IMR-90 (cell line): ENCODE data around the gene ZNF335.

Experiments
- BHLHE40 ChIP-seq: fragments of 150-350 bp; IDR thresholded peaks from 2 replicates; pipeline ENCODE4 v1.6.1; 2016; ENCODE audit warnings: mild to moderate bottlenecking, low read depth, low read length
- CEBPB ChIP-seq: IDR thresholded peaks from 2 replicates; pipeline ENCODE4 v1.6.1; 2012; ENCODE audit warnings: low read depth, low read length, improper control_type of control experiment
- CHD1 ChIP-seq: IDR thresholded peaks from 2 replicates; pipeline ENCODE4 v1.6.1; 2012; ENCODE audit warnings: low read depth, low read length, improper control_type of control experiment
- MXI1 ChIP-seq: IDR thresholded peaks from 2 replicates; pipeline ENCODE4 v1.6.1; 2012; ENCODE audit warnings: low read depth, mild to moderate bottlenecking, low read length, moderate library complexity, borderline replicate concordance
- POLR2A ChIP-seq: IDR thresholded peaks from 2 replicates; pipeline ENCODE4 v1.6.1; 2012; ENCODE audit warnings: mild to moderate bottlenecking, low read depth, low read length
- RAD21 ChIP-seq: IDR thresholded peaks from 2 replicates; pipeline ENCODE4 v1.6.1; 2012; ENCODE audit warnings: low read length, improper control_type of control experiment
- RCOR1 ChIP-seq: IDR thresholded peaks from 2 replicates; pipeline ENCODE4 v1.6.1; 2012; ENCODE audit warnings: mild to moderate bottlenecking, low read length, improper control_type of control experiment; ENCODE audit not compliant: insufficient replicate concordance
- RFX5 ChIP-seq: IDR thresholded peaks from 2 replicates; pipeline ENCODE4 v1.8.0; 2012; ENCODE audit warnings: low read depth, mild to moderate bottlenecking, low read length, moderate library complexity
- TF ChIP-seq, protein P1 (sequence below): conservative IDR thresholded peaks from 2 replicates; pipeline ENCODE4 v1.5.1; 2012; ENCODE audit warnings: mild to moderate bottlenecking, low read depth, low read length, improper control_type of control experiment
- TF ChIP-seq, protein P2 (sequence below): fragments of 150-350 bp; IDR thresholded peaks from 2 replicates; pipeline ENCODE4 v1.6.1; 2016; ENCODE audit warnings: low read depth, mild to moderate bottlenecking, low read length, moderate library complexity, borderline replicate concordance

DNA sequence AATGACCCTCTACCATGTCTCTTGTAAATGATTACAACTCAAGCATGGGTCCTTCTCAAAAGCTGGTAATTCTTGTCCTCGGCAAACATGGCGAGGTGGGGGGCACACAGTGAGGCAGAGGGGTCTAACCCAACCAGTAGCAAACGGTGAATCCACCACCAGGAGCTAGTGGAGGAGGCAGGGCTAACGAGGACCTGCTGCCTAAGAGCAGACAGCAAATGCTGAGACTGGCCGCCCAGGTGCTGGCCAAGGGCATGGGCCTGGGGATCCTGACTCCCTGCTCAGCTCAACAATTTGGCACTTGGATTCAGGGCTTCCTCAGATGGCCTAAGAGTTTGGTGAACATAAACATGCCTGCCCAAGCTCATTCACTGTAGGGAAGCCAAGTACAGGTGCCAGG, 19.1 kb downstream of the ZNF335 start:
- TF ChIP-seq POLR2A (no peak), RFX5 (no peak), CHD1 (no peak), RAD21 (no peak), CEBPB (no peak), BHLHE40 (no peak), RCOR1 (no peak), MXI1 (no peak)
- TF ChIP-seq, protein P1, sequence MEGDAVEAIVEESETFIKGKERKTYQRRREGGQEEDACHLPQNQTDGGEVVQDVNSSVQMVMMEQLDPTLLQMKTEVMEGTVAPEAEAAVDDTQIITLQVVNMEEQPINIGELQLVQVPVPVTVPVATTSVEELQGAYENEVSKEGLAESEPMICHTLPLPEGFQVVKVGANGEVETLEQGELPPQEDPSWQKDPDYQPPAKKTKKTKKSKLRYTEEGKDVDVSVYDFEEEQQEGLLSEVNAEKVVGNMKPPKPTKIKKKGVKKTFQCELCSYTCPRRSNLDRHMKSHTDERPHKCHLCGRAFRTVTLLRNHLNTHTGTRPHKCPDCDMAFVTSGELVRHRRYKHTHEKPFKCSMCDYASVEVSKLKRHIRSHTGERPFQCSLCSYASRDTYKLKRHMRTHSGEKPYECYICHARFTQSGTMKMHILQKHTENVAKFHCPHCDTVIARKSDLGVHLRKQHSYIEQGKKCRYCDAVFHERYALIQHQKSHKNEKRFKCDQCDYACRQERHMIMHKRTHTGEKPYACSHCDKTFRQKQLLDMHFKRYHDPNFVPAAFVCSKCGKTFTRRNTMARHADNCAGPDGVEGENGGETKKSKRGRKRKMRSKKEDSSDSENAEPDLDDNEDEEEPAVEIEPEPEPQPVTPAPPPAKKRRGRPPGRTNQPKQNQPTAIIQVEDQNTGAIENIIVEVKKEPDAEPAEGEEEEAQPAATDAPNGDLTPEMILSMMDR = no peak
- TF ChIP-seq, protein P2, sequence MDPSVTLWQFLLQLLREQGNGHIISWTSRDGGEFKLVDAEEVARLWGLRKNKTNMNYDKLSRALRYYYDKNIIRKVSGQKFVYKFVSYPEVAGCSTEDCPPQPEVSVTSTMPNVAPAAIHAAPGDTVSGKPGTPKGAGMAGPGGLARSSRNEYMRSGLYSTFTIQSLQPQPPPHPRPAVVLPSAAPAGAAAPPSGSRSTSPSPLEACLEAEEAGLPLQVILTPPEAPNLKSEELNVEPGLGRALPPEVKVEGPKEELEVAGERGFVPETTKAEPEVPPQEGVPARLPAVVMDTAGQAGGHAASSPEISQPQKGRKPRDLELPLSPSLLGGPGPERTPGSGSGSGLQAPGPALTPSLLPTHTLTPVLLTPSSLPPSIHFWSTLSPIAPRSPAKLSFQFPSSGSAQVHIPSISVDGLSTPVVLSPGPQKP = no peak
